OCI-LY7 (cell line): ENCODE data around the gene PPAN. TPM values are rescaled to one million over a fixed set of nuclear protein-coding genes. Genes with fewer than 3 reads are reported as not detected.

Experiments used
- BruUV-seq: library from RNA; stranded (reverse); fragments of 400-500 nt; replicated peaks from 2 replicates; lab custom pipeline; 2021; lab: Mats Ljungman, UMichigan
- CTCF ChIA-PET: fragments of 300-600 bp; sonication (Branson Sonifier 250); formaldehyde crosslinking; loops from one replicate; lab custom pipeline; 2022; ENCODE audit warnings: antibody characterized with exemption; ENCODE audit not compliant: unreplicated experiment; lab: Charles Lee
- POLR2A ChIA-PET: fragments of 300-600 bp; sonication (Branson Sonifier 250); formaldehyde crosslinking; loops from one replicate; lab custom pipeline; 2022; ENCODE audit warnings: antibody characterized with exemption; lab: Charles Lee
- DNase-seq: peaks from one replicate; pipeline ENCODE4 v3.0.0-alpha.2; 2015; ENCODE audit warnings: low spot score
- H2AFZ ChIP-seq: fragments of 200-600 bp; sonication (generic), shearing (Covaris generic); 2 replicates; pipeline ENCODE4 v1.6.1; 2014; ENCODE audit warnings: mild to moderate bottlenecking, antibody characterized with exemption, low read length, moderate library complexity
- H3K27ac ChIP-seq: fragments of 200-600 bp; sonication (generic); 2 replicates; pipeline ENCODE4 v1.5.1; 2014; ENCODE audit warnings: mixed run types, low read depth, mild to moderate bottlenecking, moderate library complexity, low read length, inconsistent platforms; ENCODE audit not compliant: poor library complexity, severe bottlenecking
- H3K36me3 ChIP-seq: fragments of 200-600 bp; sonication (generic); 2 replicates; pipeline ENCODE4 v1.6.1; 2014; ENCODE audit warnings: mild to moderate bottlenecking, antibody characterized with exemption, low read length, moderate library complexity, mixed read lengths; ENCODE audit not compliant: insufficient read depth
- H3K4me1 ChIP-seq: fragments of 200-600 bp; sonication (generic); 2 replicates; pipeline ENCODE4 v1.5.1; 2014; ENCODE audit warnings: mild to moderate bottlenecking, low read length; ENCODE audit not compliant: insufficient read depth, poor library complexity, severe bottlenecking
- H3K4me2 ChIP-seq: fragments of 200-600 bp; sonication (generic); 2 replicates; pipeline ENCODE4 v1.6.1; 2014; ENCODE audit warnings: mild to moderate bottlenecking, low read length
- H3K4me3 ChIP-seq: fragments of 200-600 bp; sonication (generic); 2 replicates; pipeline ENCODE4 v1.5.1; 2014; ENCODE audit warnings: mild to moderate bottlenecking, low read depth, low read length; ENCODE audit not compliant: poor library complexity, severe bottlenecking
- H3K79me2 ChIP-seq: fragments of 200-600 bp; sonication (generic); 2 replicates; pipeline ENCODE4 v1.6.1; 2016; ENCODE audit warnings: low read depth, mild to moderate bottlenecking, low read length, moderate library complexity, mixed read lengths; ENCODE audit not compliant: insufficient read depth
- H3K9me2 ChIP-seq: fragments of 200-600 bp; sonication (generic); 2 replicates; pipeline ENCODE4 v1.6.1; 2016; ENCODE audit warnings: mild to moderate bottlenecking, low read length, mixed read lengths; ENCODE audit not compliant: insufficient read depth
- H3K9me3 ChIP-seq: fragments of 200-600 bp; sonication (generic); 2 replicates; pipeline ENCODE4 v1.6.1; 2014; ENCODE audit warnings: mild to moderate bottlenecking, mixed run types, low read length, mixed read lengths
- H4K20me1 ChIP-seq: fragments of 200-600 bp; sonication (generic); 2 replicates; pipeline ENCODE4 v1.6.1; 2014; ENCODE audit warnings: mild to moderate bottlenecking, antibody characterized with exemption, low read length, moderate library complexity, mixed read lengths; ENCODE audit not compliant: insufficient read depth
- CTCF ChIP-seq: fragments of 200-600 bp; sonication (generic); conservative IDR thresholded peaks from 2 replicates; pipeline ENCODE4 v1.5.1; 2014; ENCODE audit warnings: mild to moderate bottlenecking, antibody characterized with exemption, low read length, moderate library complexity, mixed read lengths
- EZH2phosphoT487 ChIP-seq: fragments of 200-600 bp; sonication (generic); IDR thresholded peaks from 2 replicates; pipeline ENCODE4 v1.6.1; 2018; ENCODE audit warnings: low read depth, borderline replicate concordance, mild to moderate bottlenecking, mixed run types, antibody characterized with exemption, low read length, moderate library complexity, mixed read lengths
- intact Hi-C: fragments of 100-400 bp; cut with micrococcal nuclease; formaldehyde crosslinking; loops from one replicate; pipeline ENCODE4 v1.10.0; 2022; ENCODE audit not compliant: unreplicated experiment
- total RNA-seq, 2 experiments: library from RNA; depleted of rRNA in 1 of 2; stranded (reverse); fragments of >200 nt in 1 of 2; shearing (Covaris generic) in 1 of 2; gene quantifications; 2 replicates each; pipeline ENCODE4 v1.2.3, GENCODE V29; 2014 to 2022

Gene PPAN
- total RNA-seq, 2 experiments from 2014 or later, result 77.1 to 116 TPM

GRCh38 chr19:10085641-10086590, 20.2 kb upstream of the PPAN start, which contains the start of gene SHFL:
TSS of gene SHFL (plus strand) at chr19:10086317. CDS start at chr19:10086428, 111 bp downstream.
- TF ChIP-seq CTCF, result no peak
- TF ChIP-seq EZH2phosphoT487, result no peak
- peak within 1 kb of the TSS; percentile 88 for H2AFZ ChIP-seq
- intact Hi-C loops, result no loop called here
- H3K36me3 ChIP-seq, result no peaks in the 10 kb centered on the region
- BruUV-seq, result no TSS peak
- no peaks in the 10 kb centered on the region for H3K9me2 ChIP-seq
- H3K4me2 ChIP-seq, result peak within 1 kb of the TSS; percentile 97
- peak; percentile 81 for DNase-seq
- H3K4me1 ChIP-seq, result peaks cover 5% of the 10 kb centered on the region
- no peaks in the 10 kb centered on the region for H3K9me3 ChIP-seq
- POLR2A ChIA-PET, result no interaction called here
- CTCF ChIA-PET, result no interaction called here
- H3K79me2 ChIP-seq, result peaks cover 5% of the 10 kb centered on the region; the same call in 1 of the 2 replicates
- no peak within 1 kb of the TSS for H3K27ac ChIP-seq
- H3K4me3 ChIP-seq, result peak within 1 kb of the TSS; percentile 99
- H4K20me1 ChIP-seq, result no peaks in the 10 kb centered on the region

GRCh38 chr19:10086591-10087192, 19.5 kb upstream of the PPAN start:
- Histone ChIP-seq H3K9me3 (no peaks in the 10 kb centered on the region), H3K4me3 (peak overlapping the region; percentile 99), H3K27ac (no peak overlapping the region), H3K9me2 (no peaks in the 10 kb centered on the region), H2AFZ (peak overlapping the region; percentile 88), H4K20me1 (no peaks in the 10 kb centered on the region), H3K4me2 (peak overlapping the region; percentile 97), H3K36me3 (no peaks in the 10 kb centered on the region), H3K4me1 (peaks cover 12% of the 10 kb centered on the region), H3K79me2 (peaks cover 5% of the 10 kb centered on the region; the same call in 1 of the 2 replicates)
- ChIA-PET POLR2A (no interaction called here), CTCF (no interaction called here)
- no peak for DNase-seq
- TF ChIP-seq EZH2phosphoT487 (no peak), CTCF (no peak)
- intact Hi-C loops, result no loop called here
- no TSS peak for BruUV-seq
